ENCODE results near the gene PIGP.
"Not testable (repeated sequence)": the region's sequence is repeated elsewhere in the genome, so short reads cannot be mapped to it uniquely, and the experiment has no call there.

The PIGP gene

DNA sequence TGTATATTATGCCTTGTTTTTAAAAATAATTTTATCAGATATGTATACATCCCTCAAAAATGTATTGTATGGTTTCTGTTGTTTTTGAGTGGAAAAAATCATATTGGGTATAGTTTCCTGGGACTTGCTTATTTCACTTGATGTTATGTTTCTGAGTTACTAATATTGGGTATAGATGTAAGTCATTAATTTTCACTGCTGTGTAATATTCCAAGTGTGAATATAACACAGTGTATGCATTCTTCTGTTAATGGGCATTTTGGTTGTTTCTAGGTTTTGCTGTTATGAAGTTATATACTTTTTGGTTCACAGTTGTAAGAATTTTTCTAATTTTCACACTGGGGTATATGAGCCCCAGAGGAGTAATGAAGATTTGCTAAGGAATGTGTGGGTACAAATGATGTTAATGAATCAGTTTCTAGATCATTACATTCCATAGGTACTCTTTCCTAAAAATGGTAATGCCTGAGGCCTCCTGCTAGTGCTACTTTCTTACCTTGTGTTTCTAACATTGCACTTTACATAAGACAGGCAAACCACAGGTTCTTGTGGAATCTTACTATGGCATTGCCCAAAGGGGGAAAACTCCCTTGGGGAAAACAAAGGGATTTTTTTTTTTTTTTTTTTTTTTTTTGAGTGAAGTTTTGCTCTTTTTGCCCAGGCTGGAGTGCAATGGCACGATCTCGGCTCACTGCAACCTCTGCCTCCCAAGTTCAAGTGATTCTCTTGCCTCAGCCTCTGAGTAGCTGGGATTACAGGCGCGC is 3.4 kb upstream of the PIGP start:
- no peak for DNase-seq (ENCODE audit: low spot score)

DNA sequence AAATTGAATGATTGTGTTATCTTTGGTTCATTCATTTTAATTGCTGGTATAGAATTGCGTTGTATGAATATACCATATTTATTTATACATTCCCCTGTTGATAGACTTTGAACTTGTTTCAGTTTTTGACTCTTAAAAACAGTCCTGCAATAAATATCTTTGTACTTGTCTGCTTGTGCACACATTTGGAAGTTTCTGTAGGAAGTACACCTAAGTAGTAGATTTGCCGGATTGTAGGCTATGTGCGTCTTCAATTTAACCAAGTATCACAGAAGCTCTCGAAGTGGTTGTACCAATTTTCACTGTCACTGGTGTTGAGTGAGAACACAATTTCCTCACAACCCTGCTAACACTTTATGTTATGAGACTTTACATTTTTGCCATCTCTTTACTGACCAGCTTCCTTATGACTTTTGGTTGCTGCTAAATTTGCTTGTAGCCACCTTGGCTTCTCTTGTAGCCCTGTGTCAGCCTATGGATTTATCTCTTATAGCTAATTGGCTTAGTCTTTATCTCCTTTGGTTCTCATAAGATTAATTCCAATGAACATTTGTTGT is 2.4 kb upstream of the PIGP start:
- DNase-seq (ENCODE audit: low spot score): no peak

DNA sequence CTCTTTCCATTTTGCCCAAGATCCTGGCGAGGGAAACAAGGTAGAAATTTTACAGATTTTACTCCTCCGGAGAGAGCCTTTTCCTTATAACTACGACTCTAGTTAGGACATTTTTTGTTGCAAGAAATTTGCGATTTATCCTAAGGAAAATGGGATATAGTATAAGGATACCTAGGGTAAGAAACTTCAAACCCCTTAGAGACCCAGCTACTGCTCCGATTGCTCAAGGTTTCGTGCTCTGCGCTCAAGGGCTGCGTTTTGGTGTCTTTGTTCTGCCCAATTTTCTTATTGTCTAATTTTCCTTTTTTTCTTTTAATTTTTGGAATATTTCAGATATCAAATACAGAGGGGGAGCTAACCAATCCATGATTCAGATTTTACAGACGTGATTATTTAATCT is 1.7 kb upstream of the PIGP start:
- no peak for DNase-seq (ENCODE audit: low spot score)

DNA sequence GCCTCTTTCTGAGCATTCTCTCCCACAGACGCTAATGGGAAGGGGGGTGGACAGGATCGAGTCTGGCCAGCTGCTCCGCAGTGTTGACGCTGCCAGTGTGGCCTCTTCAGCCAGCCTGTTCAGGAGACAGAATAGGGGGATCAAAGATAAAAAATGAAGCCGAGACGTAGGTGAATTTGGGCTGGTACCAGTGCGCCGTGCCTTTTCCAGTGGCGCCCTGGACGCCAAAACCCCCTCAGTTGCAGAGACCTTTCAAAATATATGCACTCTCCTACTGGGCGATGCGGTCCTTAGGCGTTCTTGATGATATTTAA is 1.3 kb upstream of the PIGP start:
- no peak for DNase-seq (ENCODE audit: low spot score)

DNA sequence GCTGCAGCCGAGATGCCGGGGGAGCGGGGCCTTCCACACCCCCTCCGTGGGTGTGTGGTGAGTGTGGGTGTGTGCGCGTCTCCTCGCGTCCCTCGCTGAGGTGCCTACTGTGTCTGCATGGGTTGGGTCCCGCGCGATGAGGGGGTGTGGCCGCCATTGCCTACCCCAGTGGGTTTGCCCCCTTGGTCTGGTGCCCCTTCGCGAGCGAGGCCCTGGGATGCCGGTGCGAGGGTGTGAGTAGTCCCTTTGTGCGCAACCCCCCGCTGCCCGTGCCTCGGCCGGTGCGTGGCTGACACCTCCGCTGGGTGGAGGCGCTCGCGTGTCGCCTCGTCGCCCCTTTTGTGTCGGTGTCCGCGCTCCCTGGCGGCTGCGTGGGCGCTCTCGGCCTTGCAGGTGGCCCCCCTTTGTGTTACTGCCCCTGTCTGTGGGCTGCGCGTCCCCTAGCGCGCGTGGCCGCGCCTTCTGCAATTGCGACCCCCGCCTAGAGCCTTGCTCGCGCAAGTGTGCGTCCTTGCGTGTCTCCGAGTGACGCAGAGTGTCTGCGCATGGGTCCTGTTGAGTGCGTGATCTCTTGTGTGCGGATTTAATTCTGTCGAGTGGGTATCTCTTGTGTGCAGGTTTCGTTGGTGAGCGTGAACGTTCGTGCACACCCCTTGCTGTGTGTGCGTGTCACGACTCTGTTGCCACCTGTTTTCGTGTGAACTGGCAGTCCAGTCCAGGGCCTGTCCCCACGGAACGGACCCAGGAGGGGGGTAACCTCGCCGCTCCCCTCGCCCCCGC is 736 bp upstream of the PIGP start:
- peak; percentile 42 for DNase-seq (ENCODE audit: low spot score)

DNA sequence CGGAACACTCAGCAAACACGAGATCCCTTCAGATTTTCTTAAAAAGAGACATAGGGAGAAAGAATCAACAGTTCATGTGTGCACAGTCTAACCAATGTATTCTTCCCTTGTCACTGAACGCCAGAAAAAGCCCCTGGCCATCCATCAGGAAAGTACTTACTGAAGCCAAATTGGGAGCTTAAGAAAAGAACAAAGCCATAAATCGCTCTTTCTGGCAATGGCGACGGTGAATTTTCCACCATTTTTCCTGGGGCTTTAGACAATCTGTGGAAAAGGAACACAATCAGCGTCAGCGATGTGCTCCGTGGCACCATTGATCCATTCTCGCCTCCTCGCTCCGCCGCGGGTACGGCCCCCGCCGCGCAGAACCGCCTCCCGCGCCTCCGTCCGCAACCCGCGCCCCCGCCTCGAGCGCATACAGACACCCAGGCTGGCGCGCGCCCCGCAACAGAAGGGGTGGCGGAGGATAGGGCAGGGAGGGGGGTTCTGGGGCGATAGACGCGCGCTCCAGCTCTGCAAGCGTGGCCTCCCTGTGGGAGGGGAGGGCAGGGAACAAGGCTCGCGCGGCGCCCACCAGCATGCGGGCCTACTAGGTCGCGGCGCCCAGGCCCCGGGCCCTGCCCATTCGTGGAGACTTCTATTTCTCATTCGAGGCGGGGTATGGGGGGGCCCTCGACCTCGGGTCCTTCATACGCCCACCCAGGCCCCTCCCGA is 440 bp downstream of the PIGP start:
- peak; percentile 48 for DNase-seq (ENCODE audit: low spot score)

DNA sequence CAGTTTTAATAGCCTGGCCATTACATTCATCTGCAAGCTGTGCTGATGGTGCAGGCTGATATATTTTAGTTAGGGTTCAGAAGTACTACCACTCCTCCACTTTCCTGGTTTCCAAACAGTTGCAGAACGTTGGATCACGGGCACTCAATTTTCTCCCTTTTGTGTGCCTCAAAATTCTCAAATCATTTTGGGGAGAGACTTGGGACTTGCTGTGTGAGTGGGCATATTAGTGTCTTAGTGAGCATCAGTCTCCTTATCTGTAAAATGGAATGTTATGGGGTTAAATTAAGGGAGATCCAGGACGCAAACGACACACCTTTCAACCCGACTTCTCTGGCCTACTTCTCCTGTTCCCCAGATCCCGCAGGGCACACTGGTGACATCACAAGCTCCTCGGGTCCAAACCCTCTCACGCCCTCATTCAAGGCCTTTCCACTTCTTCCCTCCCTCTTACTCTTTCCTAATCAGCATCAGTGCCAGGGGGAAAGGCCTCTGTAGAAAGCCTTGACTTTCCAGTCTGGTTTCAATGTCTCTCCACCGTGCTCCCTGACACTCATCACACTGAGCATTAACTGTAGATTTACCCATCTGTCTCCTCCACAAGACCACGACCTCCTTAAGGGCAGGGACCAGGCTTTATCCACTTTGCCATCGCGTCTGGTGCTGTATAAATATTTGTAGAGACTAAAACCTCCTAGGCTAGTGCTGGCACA is 1.2 kb downstream of the PIGP start:
- no peak for DNase-seq (ENCODE audit: low spot score)

DNA sequence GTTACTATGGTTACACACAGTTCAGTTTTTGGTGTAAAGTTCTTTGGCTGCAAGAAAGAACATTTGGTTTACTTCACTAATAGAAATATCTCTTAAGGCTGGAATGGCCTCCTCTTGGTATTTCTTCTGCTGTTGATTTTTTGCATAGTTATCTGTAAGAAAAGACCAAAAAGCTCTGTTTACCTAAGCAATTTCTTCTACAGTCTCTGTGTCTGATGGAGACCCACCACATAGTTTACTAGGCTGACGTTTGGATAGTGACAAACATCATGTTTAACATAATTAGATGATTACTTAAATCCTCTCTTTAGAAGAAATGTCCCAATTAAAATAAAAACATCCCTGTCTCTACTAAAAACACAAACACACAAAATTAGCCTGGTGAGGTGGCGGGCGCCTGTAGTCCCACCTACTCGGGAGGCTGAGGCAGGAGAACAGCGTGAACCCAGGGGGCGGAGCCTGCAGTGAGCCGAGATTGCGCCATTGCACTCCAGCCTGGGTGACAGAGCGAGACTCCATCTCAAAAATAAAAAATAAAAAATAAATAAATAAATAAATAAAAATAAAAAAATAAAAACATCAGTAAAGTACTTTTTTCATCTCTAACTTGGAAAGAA is 7.2 kb downstream of the PIGP start:
- DNase-seq (ENCODE audit: low spot score): no peak

DNA sequence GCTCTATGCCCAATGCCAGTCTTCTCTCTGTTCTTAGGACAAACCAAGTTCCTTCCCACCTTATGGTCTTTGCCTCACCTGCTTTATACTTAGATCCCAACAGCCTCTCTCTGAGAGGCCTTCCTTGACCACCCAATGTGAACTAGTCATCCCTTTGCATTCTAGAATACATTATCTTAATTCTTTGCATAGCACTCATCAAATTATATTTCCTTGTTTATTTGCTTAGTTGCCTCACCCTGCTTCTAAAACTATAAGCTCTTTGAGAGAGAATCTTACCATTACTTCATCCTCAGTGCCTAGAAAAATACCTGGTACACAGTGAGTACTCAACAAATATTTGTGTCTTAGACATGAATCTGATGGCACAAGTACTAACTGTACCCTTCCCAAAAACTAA is 8.0 kb downstream of the PIGP start:
- DNase-seq (ENCODE audit: low spot score): no peak

DNA sequence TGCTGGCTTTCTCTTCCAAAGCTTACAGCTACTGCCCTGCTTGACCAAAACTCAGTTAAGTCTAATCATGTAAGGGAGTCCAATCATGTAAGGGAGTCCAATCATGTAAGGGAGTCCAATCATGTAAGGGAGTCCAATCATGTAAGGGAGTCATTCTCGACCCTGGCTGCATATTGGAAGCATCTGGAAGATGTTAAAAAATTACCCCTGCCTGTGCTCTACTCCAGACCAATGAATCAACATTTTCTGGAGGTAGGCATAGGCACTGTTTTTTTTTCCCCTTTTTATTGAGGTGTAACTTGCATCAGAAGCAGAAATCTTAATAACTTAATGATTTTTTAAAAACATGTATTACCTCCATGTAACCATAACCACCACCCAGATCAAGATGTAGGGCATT is 9.4 kb downstream of the PIGP start:
- DNase-seq (ENCODE audit: low spot score): no peak

DNA sequence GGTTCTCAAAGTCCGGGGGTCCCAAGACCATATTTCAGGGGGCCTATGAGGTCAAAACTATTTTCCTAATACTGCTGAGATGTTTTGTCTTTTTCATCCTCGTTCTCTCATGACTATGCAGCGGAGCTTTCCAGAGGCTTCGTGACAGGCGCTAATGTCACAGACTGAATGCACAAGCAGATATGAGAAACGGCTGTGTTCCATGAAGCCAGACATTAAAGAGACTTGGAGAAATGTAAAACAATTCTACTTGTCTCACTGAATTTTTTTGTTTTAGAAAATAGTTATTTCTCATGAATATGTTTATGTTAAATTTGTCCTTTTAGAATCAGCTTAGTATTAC is 10.3 kb downstream of the PIGP start:
- DNase-seq (ENCODE audit: low spot score): no peak

DNA sequence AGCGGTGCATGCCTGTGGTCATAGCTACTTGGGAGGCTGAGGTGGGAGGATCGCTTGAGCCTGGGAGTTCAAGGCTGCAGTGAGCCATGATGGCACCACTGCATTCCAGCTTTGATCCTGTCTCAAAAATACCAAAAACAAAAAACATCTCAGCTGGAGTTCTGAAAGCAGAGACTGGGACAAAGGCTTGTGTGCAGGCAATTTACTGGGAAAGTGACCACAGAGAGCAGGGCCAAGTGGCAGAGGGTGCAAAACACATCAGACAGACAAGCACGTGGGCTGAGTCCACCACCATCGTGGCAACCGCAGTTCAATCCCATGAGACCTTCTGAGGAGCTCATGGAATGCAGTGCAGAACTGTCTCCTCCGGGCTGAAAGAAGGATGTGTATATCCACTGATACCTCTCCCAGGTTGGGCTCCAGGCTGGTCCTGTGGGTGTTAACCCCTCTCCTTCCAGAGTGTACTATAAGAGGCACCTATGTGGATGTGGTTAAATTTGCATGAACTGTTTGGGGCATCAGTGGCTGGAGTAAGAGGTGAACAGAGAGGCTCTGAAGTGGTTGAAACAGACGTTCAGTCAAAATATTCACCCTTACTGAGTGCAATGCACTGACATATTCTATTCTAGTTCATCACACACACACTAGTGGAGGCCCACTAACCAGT is 10.8 kb downstream of the PIGP start:
- DNase-seq (ENCODE audit: low spot score): no peak

DNA sequence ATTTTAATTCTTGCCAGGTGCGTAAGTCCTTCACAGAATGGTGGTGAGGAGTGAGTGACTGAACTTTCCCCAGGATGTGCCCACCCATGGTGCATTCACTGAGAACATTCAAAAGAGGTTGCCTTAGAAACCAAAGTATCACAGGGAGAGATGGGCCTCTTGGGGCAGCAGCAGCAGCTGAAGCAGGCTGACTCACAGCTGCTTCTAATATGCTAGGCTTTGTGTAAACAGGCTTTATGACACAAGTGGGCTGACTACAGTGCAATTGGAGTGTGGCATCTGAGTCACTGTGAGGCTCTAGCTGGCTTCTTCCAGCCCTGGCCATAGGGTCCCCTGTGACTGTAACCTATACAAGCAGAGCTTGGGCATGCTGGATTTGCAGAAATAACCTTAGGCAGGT is 12.6 kb downstream of the PIGP start:
- peak; percentile 13 for DNase-seq (ENCODE audit: low spot score)

DNA sequence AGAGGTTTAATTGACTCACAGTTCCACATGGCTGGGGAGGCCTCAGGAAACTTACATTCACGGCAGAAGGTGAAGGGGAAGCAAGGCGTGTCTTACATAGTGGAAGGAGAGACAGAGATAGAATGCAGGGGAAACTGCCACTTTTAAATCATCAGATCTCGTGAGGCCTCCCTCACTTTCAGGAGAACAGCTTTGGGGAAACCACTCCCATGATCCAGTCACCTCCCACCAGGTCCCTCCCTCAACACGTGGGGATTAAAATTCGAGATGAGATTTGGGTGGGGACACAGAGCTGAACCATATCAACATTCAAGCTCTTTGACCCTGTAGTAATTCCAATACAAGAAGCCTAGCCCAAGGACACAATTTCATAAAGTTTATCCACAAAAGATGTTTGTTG is 13.7 kb downstream of the PIGP start:
- DNase-seq (ENCODE audit: low spot score): no peak

DNA sequence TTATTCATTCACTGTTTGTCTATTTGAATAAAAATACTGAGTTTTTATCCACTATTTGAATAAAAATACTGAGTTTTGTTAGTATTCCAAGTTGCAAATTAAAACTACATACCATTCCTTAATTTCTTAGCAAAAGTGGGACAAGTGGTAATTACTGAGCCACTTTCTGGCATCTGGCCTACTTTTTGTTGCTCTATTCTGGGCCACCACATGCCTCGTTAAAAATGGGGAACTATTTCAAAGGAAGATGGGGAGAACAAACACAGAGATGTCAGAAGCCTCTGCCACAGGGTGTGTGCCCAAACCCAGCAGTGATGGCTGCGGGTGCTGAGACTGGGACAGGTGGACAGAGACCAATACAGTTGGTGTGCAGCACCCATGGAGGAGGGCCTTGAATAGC is 14.6 kb downstream of the PIGP start:
- no peak for DNase-seq (ENCODE audit: low spot score)

DNA sequence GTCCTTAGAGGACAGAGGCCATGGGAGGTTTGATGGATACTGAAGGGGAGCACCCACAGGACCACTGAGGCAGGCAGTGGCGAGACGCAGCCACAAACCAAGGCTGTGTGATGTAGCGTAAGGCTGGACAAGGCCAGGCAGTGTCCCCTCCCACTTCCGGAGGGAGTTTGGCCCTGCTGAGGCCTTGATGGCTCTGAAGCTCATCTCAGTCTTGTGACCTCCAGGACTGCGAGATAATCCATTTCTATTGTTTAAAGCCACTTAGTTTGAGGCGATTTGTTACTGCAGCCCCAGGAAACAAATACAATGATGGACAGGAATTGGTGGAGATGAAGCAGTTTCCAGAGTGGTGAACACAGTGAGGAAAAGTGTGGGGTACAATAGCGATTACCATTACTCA is 15.3 kb downstream of the PIGP start:
- DNase-seq (ENCODE audit: low spot score): no peak

DNA sequence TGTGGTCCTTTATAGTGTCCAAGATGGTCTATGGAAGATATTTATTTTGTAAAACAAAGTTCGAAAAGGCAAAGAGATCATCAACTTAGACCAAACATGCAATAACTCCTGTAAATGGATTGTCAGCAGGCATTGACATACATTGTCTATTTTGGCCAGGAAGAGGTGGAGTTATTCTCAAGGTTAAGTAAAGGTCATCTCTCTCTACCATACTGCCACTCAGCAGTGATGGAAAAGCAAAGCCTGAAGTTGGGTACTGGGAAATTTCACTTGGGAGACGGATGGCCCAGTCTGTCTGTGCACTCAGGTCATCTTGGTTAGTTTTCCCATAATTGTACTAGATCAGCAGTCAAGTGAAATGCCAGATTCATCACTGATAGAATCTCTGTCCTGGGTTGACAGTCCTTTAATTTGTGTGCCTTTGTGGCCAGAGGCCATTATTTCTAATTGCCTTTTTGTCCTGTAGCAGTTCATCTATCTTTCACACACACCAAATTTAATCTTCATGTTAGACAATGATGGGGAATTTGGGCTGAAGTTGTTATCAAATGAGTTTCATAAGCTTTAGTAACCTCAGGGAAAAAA is 17.5 kb downstream of the PIGP start:
- DNase-seq (ENCODE audit: low spot score): no peak

DNA sequence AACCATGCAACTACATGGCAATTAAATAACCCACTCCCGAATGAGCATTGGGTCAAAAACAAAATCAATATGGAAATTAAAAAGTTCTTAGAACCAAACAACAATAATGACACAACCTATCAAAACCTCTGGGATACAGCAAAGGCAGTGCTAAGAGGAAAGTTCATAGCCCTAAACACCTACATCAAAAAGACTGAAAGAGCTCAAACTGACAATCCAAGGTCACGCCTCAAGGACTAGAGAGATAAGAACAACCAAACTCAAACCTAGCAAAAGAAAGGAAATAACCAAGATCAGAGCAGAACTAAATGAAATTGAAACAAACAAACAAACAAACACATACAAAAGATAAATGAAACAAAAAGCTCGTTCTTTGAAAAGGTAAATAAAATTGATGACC is 23.1 kb downstream of the PIGP start:
- not testable (repeated sequence) for DNase-seq (ENCODE audit: low spot score)

DNA sequence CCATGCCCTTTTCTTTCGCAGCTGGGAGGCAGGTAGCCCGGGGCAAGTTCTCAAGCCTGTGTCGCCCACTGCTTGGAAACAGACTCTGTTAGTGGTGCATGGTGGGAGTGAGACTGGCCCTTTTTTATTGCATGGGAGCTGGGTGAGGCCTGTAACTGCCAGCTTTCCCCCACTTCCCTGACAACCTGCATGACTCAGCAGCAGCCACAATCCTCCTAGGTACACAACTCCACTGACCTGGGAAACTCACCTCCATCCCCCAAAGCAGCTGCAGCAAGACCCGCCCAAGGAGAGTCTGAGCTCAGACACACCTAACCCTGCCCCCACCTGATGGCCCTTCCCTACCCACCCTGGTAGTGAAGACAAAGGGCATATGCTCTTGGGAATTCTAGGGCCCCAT is 25.8 kb downstream of the PIGP start:
- no peak for DNase-seq (ENCODE audit: low spot score)

DNA sequence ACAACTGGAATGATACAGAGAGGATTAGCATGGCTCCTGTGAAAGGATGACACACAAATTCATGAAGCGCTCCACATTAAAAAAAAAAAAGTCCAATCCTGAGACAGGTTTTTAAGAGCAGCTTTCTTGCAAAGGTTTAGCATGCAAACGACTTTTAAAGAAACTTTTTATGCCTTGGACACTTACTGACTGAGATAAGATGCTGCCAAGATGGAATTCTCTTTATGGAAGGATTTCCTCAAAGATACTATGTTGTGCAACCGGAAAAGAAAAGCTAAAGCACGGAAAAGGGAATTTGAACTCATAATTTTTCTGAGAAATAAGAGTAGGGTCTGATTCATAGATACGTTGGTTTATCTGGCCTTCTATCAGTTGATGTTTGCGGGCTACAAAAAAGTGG is 27.3 kb downstream of the PIGP start:
- DNase-seq (ENCODE audit: low spot score): no peak

DNA sequence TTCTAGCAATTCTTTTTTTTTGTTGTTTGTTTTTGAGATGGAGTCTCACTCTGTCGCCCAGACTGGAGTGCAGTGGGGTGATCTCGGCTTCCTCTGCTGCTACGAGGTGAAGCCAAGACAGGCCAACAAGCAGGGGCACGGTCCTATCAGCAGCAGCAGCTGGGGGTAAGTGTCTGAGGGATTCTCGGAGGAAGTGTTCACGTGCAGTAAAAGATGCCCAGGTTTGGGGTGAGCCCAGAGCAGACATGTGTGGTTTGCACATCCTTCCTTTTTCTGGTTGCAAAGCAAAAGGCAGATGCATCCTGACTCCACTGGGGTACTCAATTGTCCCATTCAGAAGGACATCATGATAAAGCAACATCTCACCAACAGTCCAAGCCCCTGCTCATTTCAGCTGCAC is 27.7 kb downstream of the PIGP start:
- no peak for DNase-seq (ENCODE audit: low spot score)

All from activated CD4-positive, alpha-beta T cell treated with anti-CD3 and anti-CD28 coated beads, Interleukin-2, Interleukin-4, amounts not matched to agents 100 ng/mL and 50 ng/mL, durations not matched to agents 16 hours and 8 hours (primary cell).